Pulmonary artery endothelial cell (primary cell): ENCODE data around the gene SRSF2. TPM values are rescaled to one million over a fixed set of nuclear protein-coding genes. Genes with fewer than 3 reads are reported as not detected.
A peak's percentile ranks its signal among the peaks of the same experiment; 100 is the strongest.
"Not testable (repeated sequence)": the region's sequence is repeated elsewhere in the genome, so short reads cannot be mapped to it uniquely, and the experiment has no call there.

Experiments used
- DNase-seq: peaks from one replicate; pipeline ENCODE4 v3.0.0-alpha.2; 2011; ENCODE audit warnings: low read depth, low spot score
- total RNA-seq: library from RNA; depleted of rRNA; stranded (reverse); fragments of >200 nt; gene quantifications from 2 replicates; pipeline ENCODE4 v1.2.3, GENCODE V29; 2014

Gene SRSF2, protein sequence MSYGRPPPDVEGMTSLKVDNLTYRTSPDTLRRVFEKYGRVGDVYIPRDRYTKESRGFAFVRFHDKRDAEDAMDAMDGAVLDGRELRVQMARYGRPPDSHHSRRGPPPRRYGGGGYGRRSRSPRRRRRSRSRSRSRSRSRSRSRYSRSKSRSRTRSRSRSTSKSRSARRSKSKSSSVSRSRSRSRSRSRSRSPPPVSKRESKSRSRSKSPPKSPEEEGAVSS
- 371 and 418 TPM in 2 replicates for total RNA-seq

DNA sequence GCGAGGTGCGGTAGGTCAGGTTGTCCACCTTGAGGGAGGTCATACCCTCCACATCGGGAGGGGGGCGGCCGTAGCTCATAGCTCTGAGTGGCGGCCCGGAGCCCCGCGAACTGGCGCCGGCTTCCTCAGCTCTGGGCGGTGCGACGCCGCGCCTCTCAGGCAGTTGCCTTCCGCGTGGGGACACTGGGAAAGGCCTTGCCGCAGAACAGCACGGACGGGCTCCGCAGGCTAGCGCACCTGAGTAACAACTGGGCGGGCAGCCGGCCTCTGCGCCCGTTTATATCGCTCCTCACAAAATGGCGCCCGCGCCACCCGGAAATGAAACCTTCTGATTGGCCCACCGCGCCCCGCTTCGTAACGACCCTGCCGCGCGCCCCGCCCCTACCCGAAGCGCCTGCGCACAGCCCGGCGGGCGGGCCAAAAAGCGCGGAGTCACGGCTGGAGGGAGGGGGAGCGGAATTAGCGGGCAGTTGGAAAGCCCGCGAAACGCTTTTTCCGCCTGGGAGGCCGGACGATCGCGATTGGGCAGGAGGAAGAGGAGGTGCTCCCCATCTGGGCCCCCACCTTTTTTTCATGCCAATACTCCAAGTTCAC, at the start of gene SRSF2:
Gene SRSF2 (minus strand): TSS at position 250 of the 594 bp plus-strand sequence. CDS start 171 bp downstream, at position 79.
- peak; percentile 94 for DNase-seq

DNA sequence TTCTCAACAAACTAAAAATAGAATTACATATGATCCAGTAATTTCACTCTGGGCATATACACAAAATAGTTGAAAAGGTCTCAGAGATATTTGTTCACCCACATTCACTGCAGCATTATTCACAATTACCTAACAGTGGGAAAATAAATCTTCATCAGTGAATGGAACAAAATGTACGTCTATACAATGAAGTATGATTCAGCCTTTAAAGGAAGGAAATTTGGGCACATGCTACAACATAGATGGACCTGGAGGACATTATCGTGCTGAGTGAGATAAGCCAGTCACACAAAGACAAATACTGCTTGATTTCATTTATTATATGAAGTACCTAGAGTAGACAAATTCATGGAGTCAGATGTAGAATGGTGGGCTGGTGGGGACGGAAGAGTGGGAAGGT, 47.8 kb upstream of the SRSF2 start:
- DNase-seq, result no peak

DNA sequence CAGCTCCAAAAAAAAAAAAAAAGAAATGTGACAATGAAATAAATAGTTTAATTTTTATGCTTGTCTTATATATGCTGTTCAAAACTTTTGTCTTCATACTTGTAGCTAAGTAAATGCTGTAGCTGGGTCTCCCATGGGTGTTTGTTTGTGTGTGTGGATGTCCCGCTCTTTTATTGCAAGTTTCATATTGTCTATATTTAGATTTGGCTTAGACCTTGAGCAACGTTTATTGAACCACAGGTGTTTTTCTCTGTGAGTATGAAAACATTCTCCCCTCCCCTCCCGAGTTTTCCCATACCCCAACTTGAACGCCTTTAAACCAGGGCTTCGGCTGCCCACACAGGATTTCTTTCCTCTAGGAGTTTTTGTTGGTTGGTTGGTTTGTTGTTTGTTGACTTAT, 46.0 kb upstream of the SRSF2 start:
- DNase-seq, result no peak

DNA sequence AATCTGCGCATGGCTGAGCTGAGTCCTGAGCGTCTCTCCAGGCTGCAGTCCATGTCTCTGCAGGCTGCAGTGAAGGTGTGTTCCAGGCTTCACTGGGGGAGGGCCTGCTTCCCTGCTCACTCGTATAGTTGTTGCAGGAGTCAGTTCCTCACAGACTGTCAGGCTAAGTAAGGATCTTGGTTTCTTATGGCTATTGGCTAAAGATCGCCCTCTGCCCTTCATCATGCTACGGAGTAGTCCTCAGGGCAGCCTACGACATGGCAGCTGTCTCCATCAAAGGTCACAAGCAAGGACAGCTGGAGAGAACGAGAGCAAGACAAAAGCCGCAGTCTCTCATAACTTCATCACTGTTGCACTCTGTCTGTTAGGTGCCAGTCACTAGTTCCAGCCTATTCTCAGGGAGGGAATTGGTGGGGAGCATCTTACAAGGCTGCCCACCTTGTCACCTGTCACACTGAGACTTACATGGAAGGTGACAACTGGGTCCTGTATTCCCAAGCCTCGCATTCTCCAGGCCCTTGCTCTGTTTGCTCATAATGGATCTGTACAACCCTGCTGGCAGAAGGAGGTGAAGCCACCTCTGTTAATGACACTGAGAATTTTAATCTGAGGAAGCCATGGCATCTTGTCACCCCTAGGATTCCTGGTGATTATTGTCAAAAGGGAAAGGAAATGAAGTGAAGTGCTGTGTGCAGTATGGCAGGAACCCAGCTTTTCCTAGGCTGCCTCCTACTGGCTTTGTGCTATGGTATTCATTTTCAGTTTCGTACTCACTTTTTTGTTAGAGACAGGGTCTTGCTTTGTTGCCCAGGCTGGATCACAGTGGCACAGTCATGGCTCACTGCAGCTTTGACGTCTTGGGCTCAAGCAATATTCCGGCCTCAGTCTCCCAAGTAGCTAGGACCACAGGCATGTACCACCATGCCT, 44.2 kb upstream of the SRSF2 start:
- DNase-seq, result no peak

DNA sequence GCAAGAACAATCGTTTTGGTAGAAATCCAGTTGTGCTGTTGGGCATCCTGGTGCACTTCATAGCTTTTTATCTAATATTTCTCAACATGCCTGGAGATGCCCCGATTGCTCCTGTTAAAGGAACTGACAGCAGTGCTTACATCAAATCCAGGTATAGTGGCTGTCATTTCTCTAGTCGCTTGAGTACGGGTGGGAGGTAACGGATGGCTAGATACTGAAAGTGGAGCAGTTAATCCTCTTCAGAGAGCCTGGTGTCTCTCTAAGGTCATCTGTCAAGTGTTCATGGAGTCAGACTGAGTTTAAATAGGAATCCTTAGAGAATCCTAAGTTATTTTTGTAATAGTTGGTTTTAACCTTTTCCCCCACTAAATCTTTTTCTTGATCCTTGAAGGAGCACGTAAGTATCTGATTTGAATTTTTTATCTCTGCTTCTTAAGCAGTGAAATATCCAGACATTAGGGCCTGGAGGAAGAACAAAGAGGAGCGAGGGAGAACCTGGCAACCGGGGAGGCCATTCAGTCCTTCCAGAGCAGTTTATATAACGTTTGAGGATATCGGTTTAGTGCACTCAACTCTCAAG, 38.0 kb upstream of the SRSF2 start:
- no peak for DNase-seq

DNA sequence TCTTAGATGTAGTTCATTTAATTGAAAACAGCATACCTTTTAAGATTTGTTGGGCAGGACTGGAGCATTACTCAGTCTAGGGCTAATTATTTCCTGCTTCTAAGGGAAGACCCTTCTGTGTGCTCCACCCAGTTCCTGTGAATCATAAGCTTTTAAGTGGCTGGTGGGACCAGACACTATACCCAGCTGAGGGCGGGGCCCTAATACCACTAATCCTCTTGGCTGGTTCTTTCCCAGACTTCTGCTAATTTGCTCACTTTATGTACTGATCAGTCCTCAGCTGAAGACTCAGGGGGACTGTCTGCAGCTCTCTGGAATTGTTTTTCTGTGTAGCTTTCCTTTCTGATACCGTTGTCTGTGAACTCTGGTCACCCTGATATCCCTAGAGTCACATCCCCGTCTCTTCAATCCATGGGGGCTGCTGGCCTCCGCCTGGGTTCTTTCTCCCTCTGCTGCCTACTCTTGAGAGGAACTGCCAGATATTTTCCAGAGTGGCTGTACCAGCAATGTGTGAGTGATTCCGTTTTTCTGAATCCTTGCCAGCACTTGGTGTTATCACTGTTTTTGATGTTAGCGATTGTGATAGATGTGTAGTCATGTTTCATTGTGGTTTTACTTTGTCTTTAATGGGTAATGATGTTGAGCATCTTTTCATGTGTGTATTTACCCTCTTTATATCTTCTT, 35.9 kb upstream of the SRSF2 start:
- DNase-seq, result peak; percentile 57

DNA sequence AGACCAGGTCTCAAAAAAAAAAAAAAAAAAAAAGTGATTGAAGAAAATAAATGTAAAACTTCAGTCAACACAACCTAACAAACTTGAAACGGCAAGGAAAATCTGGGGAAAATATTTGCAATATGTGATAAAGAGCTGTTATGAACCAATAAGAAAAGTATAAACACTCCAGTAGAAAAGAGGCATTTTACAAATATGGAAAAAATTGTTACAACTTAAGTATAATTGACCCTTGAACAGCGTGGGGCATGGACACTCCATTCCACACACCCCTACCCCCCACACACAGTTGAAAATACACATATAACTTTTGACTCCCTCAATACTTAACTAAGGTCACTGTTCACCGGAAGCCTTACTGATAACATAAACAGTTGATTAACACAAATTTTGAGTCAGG, 21.4 kb upstream of the SRSF2 start:
- no peak for DNase-seq

DNA sequence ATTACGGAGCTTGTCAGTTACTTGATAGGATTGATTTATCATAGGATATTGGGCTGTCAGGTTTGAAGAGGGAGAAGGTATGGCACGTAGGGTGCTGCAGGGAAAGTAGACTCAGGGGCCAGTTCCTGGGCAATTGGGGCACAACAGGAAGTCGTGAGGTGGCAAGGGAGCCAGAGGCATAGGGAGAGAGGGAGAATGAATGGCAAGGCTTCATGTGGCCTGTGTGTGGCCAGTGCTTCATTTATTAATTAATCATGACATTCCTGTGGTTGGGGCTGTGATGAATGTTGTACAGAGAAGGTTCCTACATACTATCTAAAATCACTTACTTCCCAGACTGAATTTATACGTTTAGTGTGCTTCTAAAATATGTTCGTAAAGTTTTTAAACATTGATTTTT, 20.1 kb upstream of the SRSF2 start:
- no peak for DNase-seq

DNA sequence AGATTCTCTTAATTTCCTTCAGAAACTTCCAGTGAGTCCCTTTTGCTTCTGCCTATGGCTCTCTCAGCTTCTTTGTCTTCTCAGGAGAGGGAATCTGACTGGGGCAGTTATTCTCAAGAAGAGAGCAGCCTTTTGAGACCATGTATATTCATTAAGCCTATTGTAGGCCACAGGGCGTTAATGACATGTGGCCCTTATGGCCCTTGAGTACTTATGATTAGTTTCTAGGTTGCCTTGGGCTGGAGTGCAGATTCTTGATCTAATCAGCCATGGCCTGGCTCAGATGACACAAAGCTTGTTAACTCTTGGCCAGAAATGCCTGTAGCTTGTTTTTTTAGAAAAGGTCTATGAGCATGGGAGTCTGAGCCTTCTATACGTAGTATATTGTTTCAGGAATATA, 18.2 kb upstream of the SRSF2 start:
- DNase-seq, result no peak

DNA sequence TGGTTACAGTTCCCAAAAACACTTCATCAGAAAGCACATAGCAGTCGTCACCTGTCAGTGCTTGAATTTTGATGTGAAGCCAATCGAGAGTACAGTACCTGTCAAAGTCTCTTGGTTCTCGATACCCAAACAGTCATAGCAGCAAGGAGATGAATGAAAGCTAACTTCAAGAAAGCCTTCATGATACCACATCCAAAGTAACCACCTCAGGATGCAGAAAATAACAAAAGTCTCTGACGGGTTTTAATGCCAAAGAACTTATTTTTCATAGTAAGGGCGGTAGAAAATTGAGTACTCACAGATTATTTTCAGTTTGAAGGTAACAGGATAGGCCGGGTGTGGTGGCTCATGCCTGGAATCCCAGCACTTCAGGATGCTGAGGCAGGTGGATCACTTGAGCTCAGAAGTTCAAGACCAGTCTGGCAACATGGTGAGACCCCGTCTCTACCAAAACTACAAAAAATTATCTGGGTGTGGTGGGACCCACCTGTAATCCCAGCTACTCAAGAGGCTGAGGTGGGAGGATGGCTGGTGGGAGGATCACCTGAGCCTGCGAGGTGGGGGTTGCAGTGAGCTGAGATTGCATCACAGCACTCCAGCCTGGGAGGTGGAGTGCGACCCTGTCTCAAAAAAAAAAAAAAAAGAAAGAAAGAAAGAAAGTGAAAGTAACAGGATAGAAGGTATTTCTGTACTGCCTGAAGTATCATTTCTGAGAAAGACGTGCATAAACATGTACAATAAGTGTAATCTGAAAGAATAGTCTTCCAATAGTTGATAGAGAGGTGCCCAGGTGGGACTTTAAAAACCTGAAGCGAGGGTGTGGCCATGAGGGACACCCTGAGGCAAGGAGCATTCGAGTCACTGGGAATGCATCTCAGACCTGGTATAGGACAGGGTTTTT, 16.2 kb upstream of the SRSF2 start:
- no peak for DNase-seq

DNA sequence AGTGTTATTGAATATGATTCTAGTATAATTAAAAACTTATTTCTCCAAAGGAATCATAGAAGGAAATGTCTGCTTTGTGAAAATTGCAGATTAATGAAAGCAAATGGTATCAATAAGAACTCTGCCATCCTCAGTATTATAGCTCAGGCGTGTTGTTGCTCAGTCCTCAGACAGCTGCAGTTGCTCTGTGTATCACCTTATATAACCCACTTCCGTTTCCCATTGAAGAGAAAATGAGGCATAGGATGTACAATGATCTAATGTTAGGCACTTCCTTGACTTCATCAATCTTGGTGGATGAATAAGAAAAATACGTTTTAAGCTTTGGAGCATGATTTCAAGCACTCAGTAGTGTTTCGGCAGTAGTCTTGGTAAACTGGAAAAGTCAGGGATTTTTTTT, 14.9 kb upstream of the SRSF2 start:
- no peak for DNase-seq

DNA sequence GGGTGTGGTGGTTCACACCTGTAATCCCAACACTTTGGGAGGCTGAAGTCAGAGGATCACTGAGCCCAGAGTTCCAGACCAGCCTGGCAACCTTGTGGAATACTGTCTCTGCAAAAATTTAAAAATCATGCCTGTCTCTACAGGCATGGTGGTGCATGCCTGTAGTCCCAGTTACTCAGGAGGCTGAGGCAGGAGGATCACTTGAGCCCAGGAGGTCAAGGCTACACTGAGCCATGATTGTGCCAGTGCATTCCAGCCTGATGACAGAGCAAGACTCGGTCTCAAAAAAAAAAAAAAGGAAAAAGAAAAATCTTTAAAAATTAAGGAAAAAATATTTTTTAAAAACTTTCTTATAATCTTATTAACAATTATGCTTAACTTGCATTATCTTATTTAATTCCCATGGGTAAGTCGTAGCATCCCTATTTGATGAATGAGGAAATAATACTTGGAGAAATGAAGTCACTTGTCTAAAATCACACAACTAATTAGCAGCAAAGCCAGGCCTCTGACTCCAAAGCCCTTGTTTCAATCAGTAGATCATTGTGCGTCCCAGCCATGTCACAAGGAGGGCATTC, 14.4 kb upstream of the SRSF2 start:
- DNase-seq, result no peak

DNA sequence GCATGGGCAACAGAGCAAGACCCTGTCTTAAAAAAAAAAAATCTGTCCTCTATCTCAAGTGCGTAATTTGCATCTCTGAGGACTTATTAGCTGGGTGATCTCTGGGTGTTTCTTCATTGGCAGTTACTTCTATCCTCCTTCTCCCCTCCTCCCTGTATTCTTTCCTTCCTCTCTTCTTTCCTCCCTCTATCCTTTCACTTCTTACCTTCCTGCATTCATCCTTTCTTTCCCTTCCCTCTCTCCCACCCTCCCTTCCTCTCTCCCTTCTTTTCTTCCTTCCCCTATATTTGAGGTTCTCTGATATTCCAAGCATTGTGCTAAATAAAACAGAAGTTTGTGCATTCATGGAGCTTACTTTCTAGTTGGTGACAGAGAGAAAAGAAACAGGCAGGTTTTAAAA, 11.5 kb upstream of the SRSF2 start:
- no peak for DNase-seq

DNA sequence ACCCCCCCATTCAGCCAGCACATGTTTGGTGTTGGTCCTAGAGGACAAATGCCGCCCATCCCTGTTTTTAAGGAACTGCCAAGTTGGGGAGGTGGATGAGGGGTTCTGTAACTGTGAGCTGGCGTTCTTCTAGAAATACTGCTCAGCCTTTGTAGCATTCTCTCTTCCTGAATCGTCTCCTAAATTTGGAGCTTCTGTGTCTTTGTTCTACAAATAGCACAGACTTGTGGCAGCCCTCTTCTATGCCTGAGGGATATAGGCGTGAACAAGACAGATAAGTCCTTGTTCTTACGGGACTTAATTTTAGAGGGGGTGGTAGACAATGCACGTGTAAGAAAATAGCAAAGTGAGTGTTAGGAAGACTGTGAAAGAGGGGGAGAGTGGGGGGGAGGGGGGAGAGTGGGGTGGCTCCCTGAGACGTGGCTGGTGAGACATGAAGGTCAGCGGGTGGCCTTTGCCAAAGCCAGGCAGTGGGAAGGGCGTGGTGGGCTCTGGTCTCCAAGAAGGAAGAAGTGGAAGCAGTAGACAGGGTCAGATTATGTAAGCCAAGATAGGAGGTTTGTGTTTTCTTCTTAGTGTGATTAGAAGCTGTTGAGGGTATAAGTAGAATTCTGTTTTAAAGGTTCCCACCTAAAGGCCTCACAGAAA, 10.7 kb upstream of the SRSF2 start:
- DNase-seq, result no peak

DNA sequence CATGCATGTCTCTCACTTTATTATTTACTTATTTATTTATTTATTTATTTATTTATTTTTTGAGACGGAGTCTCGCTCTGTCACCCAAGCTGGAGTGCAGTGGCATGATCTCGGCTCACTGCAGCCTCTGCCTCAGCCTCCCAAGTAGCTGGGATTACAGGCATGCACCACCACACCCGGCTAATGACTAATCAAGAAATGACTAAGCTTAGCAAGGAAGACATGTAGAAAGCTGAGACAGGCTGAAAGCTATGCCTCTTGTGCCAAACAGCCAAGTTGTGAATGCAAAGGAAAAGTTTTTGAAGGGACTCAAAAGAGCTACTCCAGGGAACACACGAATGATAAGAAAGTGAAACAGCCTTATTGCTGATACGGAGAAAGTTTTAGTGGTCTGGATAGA, 8.7 kb upstream of the SRSF2 start:
- DNase-seq, result not testable (repeated sequence)

DNA sequence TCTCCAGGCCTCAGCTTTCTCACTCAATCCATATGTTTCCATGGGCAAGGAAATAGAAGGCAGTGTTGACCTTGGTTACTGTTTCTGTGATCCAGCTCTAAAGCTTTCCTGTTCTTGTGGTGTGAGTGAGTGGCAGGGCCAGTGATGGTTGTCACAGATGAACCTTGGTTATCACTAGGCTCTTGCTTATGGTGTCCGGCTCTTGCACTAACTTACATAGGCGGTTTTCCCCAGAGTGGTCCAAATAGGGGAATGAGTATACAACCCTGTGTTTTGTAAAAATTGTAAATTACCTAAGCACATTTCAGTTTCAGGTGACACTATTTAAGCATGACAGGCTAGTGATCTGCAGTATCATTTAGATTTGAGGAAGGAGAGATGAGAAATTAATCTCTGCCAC, 7.6 kb upstream of the SRSF2 start:
- no peak for DNase-seq

DNA sequence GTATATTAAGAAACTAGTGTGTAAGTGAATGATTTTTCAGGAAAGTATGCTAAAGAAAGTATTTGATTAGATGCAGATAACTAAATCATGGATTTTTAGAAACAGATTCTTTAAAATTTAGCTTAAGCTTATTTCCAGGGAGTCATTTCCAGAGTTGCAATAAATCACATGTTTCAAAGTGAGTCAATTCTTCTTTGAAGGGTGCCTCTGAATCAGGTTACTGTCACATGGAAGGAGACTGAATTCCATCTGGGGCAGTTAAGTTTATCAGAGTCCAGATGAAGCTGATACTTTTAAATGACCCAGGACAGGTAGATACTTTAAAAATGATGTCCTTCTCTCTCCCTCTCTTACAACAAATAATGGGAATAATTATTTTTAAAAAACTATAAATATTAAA, 5.8 kb upstream of the SRSF2 start:
- DNase-seq, result no peak

DNA sequence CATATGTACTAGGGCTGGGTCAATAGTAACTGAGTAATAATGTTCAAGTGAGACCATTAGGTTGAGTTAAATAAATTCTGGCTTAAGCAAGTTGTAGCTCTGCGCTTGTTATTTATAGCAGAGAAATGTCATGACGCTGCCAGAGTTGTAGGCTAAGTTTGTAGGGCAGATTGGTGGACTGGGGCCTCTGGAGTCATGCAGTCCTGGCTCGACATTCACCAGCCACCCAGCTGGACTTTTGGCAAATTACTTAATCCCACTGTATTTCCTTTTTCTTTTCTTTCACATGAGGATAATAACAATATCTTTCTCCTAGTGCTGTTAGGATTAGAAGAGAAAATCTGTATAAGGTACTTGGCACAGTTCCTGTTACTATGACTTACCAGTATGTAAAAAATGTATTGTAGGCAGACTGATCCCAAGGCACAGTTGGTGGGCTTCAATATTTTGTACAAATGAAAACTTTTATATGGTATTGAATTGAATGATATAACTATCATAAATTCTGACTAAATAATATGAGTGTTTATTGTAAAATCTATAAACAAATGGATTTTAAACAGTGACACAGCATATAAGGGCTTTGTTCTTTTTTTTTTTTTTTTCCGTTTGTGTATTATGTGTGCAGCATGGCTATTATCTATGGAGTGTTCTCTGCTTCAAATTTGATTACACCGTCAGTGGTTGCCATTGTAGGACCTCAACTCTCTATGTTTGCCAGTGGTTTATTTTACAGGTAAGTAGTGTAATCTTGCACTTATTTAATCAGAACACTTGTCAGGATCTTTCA, 3.4 kb upstream of the SRSF2 start:
- no peak for DNase-seq
